AG04449 (cell line): ENCODE results near the gene CHI3L1.
A peak's percentile ranks its signal among the peaks of the same experiment; 100 is the strongest.

ENCODE experiments used
- CTCF ChIA-PET: fragments of 350-600 bp; formaldehyde crosslinking; extraction: SDS; loops from one replicate; lab custom pipeline; 2021; ENCODE audit warnings: antibody characterized with exemption; lab: Yijun Ruan, JAX
- POLR2A ChIA-PET: fragments of 400-600, 350-600 bp; formaldehyde crosslinking; extraction: SDS; loops from one replicate; lab custom pipeline; 2020; ENCODE audit warnings: antibody characterized with exemption, inconsistent platforms; lab: Yijun Ruan, JAX
- DNase-seq: peaks from one replicate; pipeline ENCODE4 v3.0.0-alpha.2; 2010; ENCODE audit warnings: low read depth, low spot score
- H3K4me3 ChIP-seq: 2 replicates; pipeline ENCODE4 v1.5.1; 2011; ENCODE audit warnings: low read depth, mild to moderate bottlenecking, control low read depth, low read length
- CTCF ChIP-seq: IDR thresholded peaks from one replicate; pipeline ENCODE4 v1.5.1; 2011; ENCODE audit warnings: mild to moderate bottlenecking, moderate library complexity, low read length, control low read depth, inconsistent platforms; ENCODE audit not compliant: insufficient read depth; ENCODE audit errors: missing control alignments

Gene CHI3L1

GRCh38 chr1:203197625-203198024 is 11.1 kb upstream of the CHI3L1 start:
- no peak overlapping the region for H3K4me3 ChIP-seq
- peak; percentile 38 for DNase-seq
- ChIA-PET CTCF (interaction anchor here (0.8 to 8.2 kb wide), 7 partner anchors 12 to 158 kb away, joined by 3 to 62 read pairs (median 6); partner anchors contain the start of gene CHI3L1), POLR2A (no interaction called here)
- TF ChIP-seq CTCF = no peak

GRCh38 chr1:203196371-203196770 is 9.9 kb upstream of the CHI3L1 start:
- ChIA-PET POLR2A (no interaction called here), CTCF (interaction anchor here (0.9 to 4.7 kb wide), 5 partner anchors 10 to 157 kb away, joined by 3 to 26 read pairs (median 3); partner anchors contain the start of gene CHI3L1)
- no peak for DNase-seq
- TF ChIP-seq CTCF = peak; percentile 18
- H3K4me3 ChIP-seq = no peak overlapping the region

GRCh38 chr1:203190949-203191348 is 4.4 kb upstream of the CHI3L1 start:
- H3K4me3 ChIP-seq = no peak overlapping the region
- no peak for DNase-seq
- TF ChIP-seq CTCF = no peak
- CTCF ChIA-PET = interaction anchor here (1.0 to 4.8 kb wide), 2 partner anchors 9 to 19 kb away, joined by 3 to 31 read pairs; no protein-coding TSS in a partner anchor
- POLR2A ChIA-PET = no interaction called here

- ChIA-PET POLR2A (no interaction called here), CTCF (interaction anchor here (0.9 to 4.8 kb wide), 4 partner anchors 18 to 72 kb away, joined by 3 to 31 read pairs (median 6); no protein-coding TSS in a partner anchor)
- no peak overlapping the region for H3K4me3 ChIP-seq
- TF ChIP-seq CTCF = no peak
- no peak for DNase-seq
These were observed 3.4 kb upstream of the CHI3L1 start for GRCh38 chr1:203189951-203190352.

- POLR2A ChIA-PET = no interaction called here
- TF ChIP-seq CTCF = no peak
- no peak for DNase-seq
- no peak overlapping the region for H3K4me3 ChIP-seq
- CTCF ChIA-PET = interaction anchor here (1.2 to 4.8 kb wide), 4 partner anchors 16 to 71 kb away, joined by 3 to 31 read pairs (median 5); no protein-coding TSS in a partner anchor
These were observed 2.3 kb upstream of the CHI3L1 start for GRCh38 chr1:203188686-203189232.

GRCh38 chr1:203187689-203188264 is 1.3 kb upstream of the CHI3L1 start:
- ChIA-PET CTCF (interaction anchor here (0.6 to 10.5 kb wide), 5 partner anchors 16 to 80 kb away, joined by 3 to 94 read pairs (median 5); no protein-coding TSS in a partner anchor), POLR2A (no interaction called here)
- no peak for DNase-seq
- H3K4me3 ChIP-seq = no peak overlapping the region
- no peak for TF ChIP-seq CTCF
